Trophoblast cell (in vitro differentiated cells and primary cell): ENCODE results near the gene EEF1AKMT4.

ENCODE experiments used
- DNase-seq, 2 donors: peaks; one replicate each; pipeline ENCODE4 v3.0.0-alpha.2; 2016
- H2AFZ ChIP-seq: 2 replicates; pipeline ENCODE4 v1.6.1; 2013; ENCODE audit warnings: low read length, moderate library complexity, mild to moderate bottlenecking; ENCODE audit not compliant: insufficient read depth, poor library complexity
- H2AK5ac ChIP-seq: 2 replicates; pipeline ENCODE4 v1.6.1; 2013; ENCODE audit warnings: mild to moderate bottlenecking, low read length
- H2BK120ac ChIP-seq: 2 replicates; pipeline ENCODE4 v1.6.1; 2013; ENCODE audit warnings: low read length, mild to moderate bottlenecking, moderate library complexity; ENCODE audit not compliant: insufficient read depth, poor library complexity
- H2BK12ac ChIP-seq: 2 replicates; pipeline ENCODE4 v1.6.1; 2013; ENCODE audit warnings: mild to moderate bottlenecking, low read length, moderate library complexity
- H2BK5ac ChIP-seq: 2 replicates; pipeline ENCODE4 v1.6.1; 2013; ENCODE audit warnings: low read length, low read depth, moderate library complexity, mild to moderate bottlenecking; ENCODE audit not compliant: poor library complexity
- H3K14ac ChIP-seq: 2 replicates; pipeline ENCODE4 v1.6.1; 2013; ENCODE audit warnings: mild to moderate bottlenecking, low read length
- H3K18ac ChIP-seq: 2 replicates; pipeline ENCODE4 v1.6.1; 2013; ENCODE audit warnings: mild to moderate bottlenecking, low read length
- H3K23ac ChIP-seq: 2 replicates; pipeline ENCODE4 v1.6.1; 2013; ENCODE audit warnings: low read length
- H3K27ac ChIP-seq: 2 replicates; pipeline ENCODE4 v1.5.1; 2013; ENCODE audit warnings: low read depth, mild to moderate bottlenecking, inconsistent platforms, low read length, moderate library complexity
- H3K27me3 ChIP-seq: 2 replicates; pipeline ENCODE4 v1.6.1; 2013; ENCODE audit warnings: inconsistent platforms, mild to moderate bottlenecking, low read length, moderate library complexity; ENCODE audit not compliant: insufficient read depth
- H3K36me3 ChIP-seq, 2 experiments: 1 replicate in 1 of 2; 2 replicates in 1 of 2; pipeline ENCODE4 v1.6.1; 2013; ENCODE audit warnings: low read length in 2 of 2, mild to moderate bottlenecking in 2 of 2, moderate library complexity in 1 of 2; ENCODE audit not compliant: insufficient read depth in 2 of 2, control insufficient read depth in 1 of 2
- H3K4ac ChIP-seq: 2 replicates; pipeline ENCODE4 v1.6.1; 2013; ENCODE audit warnings: low read depth, mild to moderate bottlenecking, low read length, moderate library complexity
- H3K4me1 ChIP-seq, 2 experiments: 1 replicate in 1 of 2; 2 replicates in 1 of 2; pipeline ENCODE4 v1.6.1; 2013; ENCODE audit warnings: low read length in 2 of 2, mild to moderate bottlenecking in 2 of 2, moderate library complexity in 1 of 2; ENCODE audit not compliant: insufficient read depth in 2 of 2, control insufficient read depth in 1 of 2
- H3K4me2 ChIP-seq: 2 replicates; pipeline ENCODE4 v1.6.1; 2013; ENCODE audit warnings: inconsistent platforms, mild to moderate bottlenecking, low read length, moderate library complexity
- H3K4me3 ChIP-seq: 2 replicates; pipeline ENCODE4 v1.5.1; 2013; ENCODE audit warnings: mild to moderate bottlenecking, low read depth, low read length, inconsistent platforms
- H3K79me1 ChIP-seq: one replicate; pipeline ENCODE4 v1.6.1; 2013; ENCODE audit warnings: low read length
- H3K79me2 ChIP-seq: 2 replicates; pipeline ENCODE4 v1.6.1; 2013; ENCODE audit warnings: low read length, mild to moderate bottlenecking; ENCODE audit not compliant: control insufficient read depth, insufficient read depth, poor library complexity
- H3K9ac ChIP-seq: 2 replicates; pipeline ENCODE4 v1.6.1; 2013; ENCODE audit warnings: mild to moderate bottlenecking, low read length
- H3K9me3 ChIP-seq: 2 replicates; pipeline ENCODE4 v1.6.1; 2013; ENCODE audit warnings: low read depth, mild to moderate bottlenecking, control low read depth, inconsistent platforms, low read length; ENCODE audit not compliant: insufficient read depth
- H4K12ac ChIP-seq: 2 replicates; pipeline ENCODE4 v1.6.1; 2013; ENCODE audit warnings: low read depth, mild to moderate bottlenecking, low read length, moderate library complexity
- H4K8ac ChIP-seq: 2 replicates; pipeline ENCODE4 v1.6.1; 2013; ENCODE audit warnings: low read depth, mild to moderate bottlenecking, low read length, moderate library complexity
- H4K91ac ChIP-seq: one replicate; pipeline ENCODE4 v1.6.1; 2013; ENCODE audit warnings: low read depth, mild to moderate bottlenecking, low read length, moderate library complexity
- WGBS: extraction: QIAGEN DNeasy Blood & Tissue Kit; methylation state at CpG from one replicate; pipeline ENCODE4 v1.1.7; 2013; ENCODE audit warnings: missing lambda C conversion rate; ENCODE audit not compliant: insufficient read length, insufficient coverage; ENCODE audit errors: extremely low coverage; 5-methylcytosine and 5-hydroxymethylcytosine counted together

EEF1AKMT4 gene

GRCh38 chr3:184259878-184260723 lies 10.6 kb downstream of the EEF1AKMT4 start:
- Histone ChIP-seq H3K9ac (no peak overlapping the region), H3K4me3 (no peak overlapping the region), H3K9me3 (peaks cover 8% of the 10 kb centered on the region), H3K27ac (no peak overlapping the region), H3K4me2 (peak overlapping the region; percentile 81), H3K23ac (no peak overlapping the region), H2BK12ac (no peak overlapping the region), H2BK120ac (no peak overlapping the region), H3K18ac (no peak overlapping the region), H3K36me3 (no peaks in the 10 kb centered on the region), H3K4me1 (peaks cover 15% of the 10 kb centered on the region in 2 experiments), H3K79me2 (no peaks in the 10 kb centered on the region), H3K4ac (no peak overlapping the region), H2AK5ac (no peak overlapping the region), H4K8ac (no peak overlapping the region), H2AFZ (no peak overlapping the region), H3K79me1 (no peaks in the 10 kb centered on the region), H3K27me3 (peaks cover 37% of the 10 kb centered on the region), H2BK5ac (no peak overlapping the region), H4K91ac (no peak overlapping the region), H4K12ac (no peak overlapping the region), H3K14ac (no peak overlapping the region)
- DNase-seq = peak in 1 of 2 donors; percentile 47
- WGBS = no CpG with 5 or more reads among the region's 91 CpGs

GRCh38 chr3:184260724-184261269 lies 11.3 kb downstream of the EEF1AKMT4 start:
- Histone ChIP-seq H3K4me1 (peaks cover 15% of the 10 kb centered on the region in 2 experiments), H2BK120ac (no peak overlapping the region), H3K14ac (no peak overlapping the region), H3K9me3 (peaks cover 8% of the 10 kb centered on the region), H3K27ac (no peak overlapping the region), H3K4ac (no peak overlapping the region), H3K36me3 (no peaks in the 10 kb centered on the region), H2AK5ac (no peak overlapping the region), H4K12ac (no peak overlapping the region), H2BK12ac (no peak overlapping the region), H3K23ac (no peak overlapping the region), H3K9ac (no peak overlapping the region), H2AFZ (no peak overlapping the region), H2BK5ac (no peak overlapping the region), H3K4me3 (peak overlapping the region; percentile 68), H3K4me2 (peak overlapping the region; percentile 81), H3K79me2 (no peaks in the 10 kb centered on the region), H4K91ac (no peak overlapping the region), H4K8ac (no peak overlapping the region), H3K79me1 (no peaks in the 10 kb centered on the region), H3K18ac (no peak overlapping the region), H3K27me3 (peaks cover 37% of the 10 kb centered on the region)
- no CpG with 5 or more reads among the region's 49 CpGs for whole genome bisulfite sequencing
- DNase-seq = no peak

- Histone ChIP-seq H3K79me2 (no peaks in the 10 kb centered on the region), H3K18ac (no peak within 1 kb of the TSS), H3K9me3 (peaks cover 8% of the 10 kb centered on the region), H3K4me2 (peak within 1 kb of the TSS; percentile 87), H2BK120ac (no peak within 1 kb of the TSS), H4K8ac (no peak within 1 kb of the TSS), H3K27me3 (peaks cover 37% of the 10 kb centered on the region), H3K4ac (no peak within 1 kb of the TSS), H3K79me1 (no peaks in the 10 kb centered on the region), H2AFZ (peak within 1 kb of the TSS; percentile 14), H3K4me3 (peak within 1 kb of the TSS; percentile 68), H3K4me1 (peaks cover 15% of the 10 kb centered on the region in 2 experiments), H3K23ac (no peak within 1 kb of the TSS), H3K14ac (no peak within 1 kb of the TSS), H2BK5ac (no peak within 1 kb of the TSS), H4K91ac (no peak within 1 kb of the TSS), H2AK5ac (no peak within 1 kb of the TSS), H3K36me3 (no peaks in the 10 kb centered on the region), H3K9ac (no peak within 1 kb of the TSS), H3K27ac (no peak within 1 kb of the TSS), H2BK12ac (no peak within 1 kb of the TSS), H4K12ac (no peak within 1 kb of the TSS)
- no CpG with 5 or more reads among the region's 67 CpGs for WGBS
- DNase-seq = peak in 1 of 2 donors; percentile 50
Observed at GRCh38 chr3:184261270-184261853, 11.9 kb downstream of the EEF1AKMT4 start, which contains the start of gene CAMK2N2. TSS of gene CAMK2N2 (minus strand) at chr3:184261553. CDS start at chr3:184261285, 268 bp downstream.

- Histone ChIP-seq H2BK12ac (no peak overlapping the region), H3K27me3 (peaks cover 37% of the 10 kb centered on the region), H3K79me2 (no peaks in the 10 kb centered on the region), H2BK120ac (no peak overlapping the region), H3K18ac (no peak overlapping the region), H3K4me2 (peak overlapping the region; percentile 87), H2AFZ (peak overlapping the region; percentile 14), H3K27ac (no peak overlapping the region), H2AK5ac (no peak overlapping the region), H3K4ac (no peak overlapping the region), H3K23ac (no peak overlapping the region), H4K8ac (no peak overlapping the region), H3K4me3 (peak overlapping the region; percentile 64), H3K9ac (no peak overlapping the region), H4K91ac (no peak overlapping the region), H2BK5ac (no peak overlapping the region), H4K12ac (no peak overlapping the region), H3K9me3 (peaks cover 8% of the 10 kb centered on the region), H3K4me1 (peaks cover 15% of the 10 kb centered on the region in 2 experiments), H3K79me1 (no peaks in the 10 kb centered on the region), H3K14ac (no peak overlapping the region), H3K36me3 (no peaks in the 10 kb centered on the region)
- WGBS = no CpG with 5 or more reads among the region's 66 CpGs
- DNase-seq = peak in 1 of 2 donors; percentile 40
Observed at GRCh38 chr3:184261854-184262763, 12.6 kb downstream of the EEF1AKMT4 start.
